ENCODE results near the gene SLC7A8.

GRCh38 chr14:23115918-23116317, 67.5 kb downstream of the SLC7A8 start:
- TF ChIP-seq CTCF (conservative IDR thresholded peaks at IDR 0.05; ENCODE audit: low read depth, low read length) (no peak), EZH2phosphoT487 (IDR thresholded peaks at IDR 0.05; ENCODE audit: borderline replicate concordance, low read length) (no peak), EZH2 (IDR thresholded peaks at IDR 0.05; ENCODE audit: low read length, unreplicated experiment) (no peak)

Measured in PC-3 (cell line).